Subcutaneous adipose tissue (tissue), 4 donors: ENCODE measurements around the gene TNIK. TPM values are rescaled to one million over a fixed set of nuclear protein-coding genes. Genes with fewer than 3 reads are reported as not detected.

ENCODE experiments used
- total RNA-seq, 4 donors: library from RNA; depleted of rRNA; stranded (reverse); fragments of >200 nt; gene quantifications; one replicate each; pipeline ENCODE4 v1.1.0, GENCODE V29; 2016
- TF ChIP-seq, protein P1 (sequence below): fragments of 450-650 bp; IDR thresholded peaks from one replicate; pipeline ENCODE4 v1.5.1; 2016; ENCODE audit warnings: low read depth, mild to moderate bottlenecking, control low read depth, antibody characterized with exemption, moderate library complexity

TNIK gene
- total RNA-seq, 4 donors from 2014 or later = 1.5 to 11.7 (median 1.9) TPM

DNA sequence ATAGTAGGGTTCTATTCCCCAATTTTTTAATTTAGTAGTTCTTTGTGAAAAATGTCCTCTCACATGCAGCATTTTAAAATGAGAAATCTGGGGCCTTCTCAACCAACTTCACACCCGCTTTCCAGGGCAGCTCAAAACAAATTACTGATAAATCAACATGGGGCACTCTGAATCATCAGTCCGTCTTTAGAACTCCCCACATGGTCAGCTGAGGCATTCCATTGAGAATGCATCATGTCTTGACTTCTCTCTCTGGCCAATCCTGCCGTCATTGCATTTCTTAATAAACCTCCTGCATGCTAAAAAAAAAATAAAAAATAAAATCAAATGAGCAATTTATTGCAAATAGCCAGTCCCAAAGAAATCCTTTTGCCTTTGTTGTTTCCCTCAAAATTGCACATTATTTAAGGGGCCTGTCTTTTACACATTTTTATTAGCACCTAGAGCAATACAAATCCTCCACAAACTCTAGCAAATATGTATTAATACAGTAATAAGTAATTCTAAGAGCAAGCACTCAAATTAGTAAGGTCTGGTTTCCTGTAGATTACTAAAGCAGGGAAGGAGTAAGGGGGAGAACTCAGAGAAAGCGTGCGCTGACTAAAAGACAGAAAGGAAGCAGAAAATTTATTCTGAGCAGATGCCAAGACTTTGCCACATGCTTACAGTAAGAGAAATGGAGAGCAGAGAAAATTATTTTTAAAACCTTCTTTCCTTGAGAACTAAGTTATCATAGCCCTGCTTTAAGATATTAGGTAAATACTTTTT, 175.7 kb downstream of the TNIK start:
- TF ChIP-seq, protein P1, sequence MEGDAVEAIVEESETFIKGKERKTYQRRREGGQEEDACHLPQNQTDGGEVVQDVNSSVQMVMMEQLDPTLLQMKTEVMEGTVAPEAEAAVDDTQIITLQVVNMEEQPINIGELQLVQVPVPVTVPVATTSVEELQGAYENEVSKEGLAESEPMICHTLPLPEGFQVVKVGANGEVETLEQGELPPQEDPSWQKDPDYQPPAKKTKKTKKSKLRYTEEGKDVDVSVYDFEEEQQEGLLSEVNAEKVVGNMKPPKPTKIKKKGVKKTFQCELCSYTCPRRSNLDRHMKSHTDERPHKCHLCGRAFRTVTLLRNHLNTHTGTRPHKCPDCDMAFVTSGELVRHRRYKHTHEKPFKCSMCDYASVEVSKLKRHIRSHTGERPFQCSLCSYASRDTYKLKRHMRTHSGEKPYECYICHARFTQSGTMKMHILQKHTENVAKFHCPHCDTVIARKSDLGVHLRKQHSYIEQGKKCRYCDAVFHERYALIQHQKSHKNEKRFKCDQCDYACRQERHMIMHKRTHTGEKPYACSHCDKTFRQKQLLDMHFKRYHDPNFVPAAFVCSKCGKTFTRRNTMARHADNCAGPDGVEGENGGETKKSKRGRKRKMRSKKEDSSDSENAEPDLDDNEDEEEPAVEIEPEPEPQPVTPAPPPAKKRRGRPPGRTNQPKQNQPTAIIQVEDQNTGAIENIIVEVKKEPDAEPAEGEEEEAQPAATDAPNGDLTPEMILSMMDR = no peak

DNA sequence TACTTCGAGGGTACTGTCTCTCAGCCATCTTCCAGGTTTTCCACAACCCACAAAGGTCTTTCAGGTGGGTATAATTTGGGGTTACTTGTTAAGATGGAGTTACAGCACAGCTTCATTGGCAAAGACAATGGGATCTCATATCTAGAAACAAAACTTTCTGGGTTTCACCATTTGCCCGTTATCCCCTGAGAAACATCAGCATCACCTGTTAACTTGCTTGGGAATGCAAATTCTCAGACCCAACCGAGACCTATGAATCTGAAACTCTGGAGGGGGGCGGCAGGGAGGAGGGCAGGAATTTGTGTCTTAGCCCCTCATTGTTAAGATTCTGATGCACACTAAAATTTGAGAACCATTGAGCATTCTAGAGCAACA, 176.4 kb downstream of the TNIK start:
- TF ChIP-seq, protein P1 = no peak

DNA sequence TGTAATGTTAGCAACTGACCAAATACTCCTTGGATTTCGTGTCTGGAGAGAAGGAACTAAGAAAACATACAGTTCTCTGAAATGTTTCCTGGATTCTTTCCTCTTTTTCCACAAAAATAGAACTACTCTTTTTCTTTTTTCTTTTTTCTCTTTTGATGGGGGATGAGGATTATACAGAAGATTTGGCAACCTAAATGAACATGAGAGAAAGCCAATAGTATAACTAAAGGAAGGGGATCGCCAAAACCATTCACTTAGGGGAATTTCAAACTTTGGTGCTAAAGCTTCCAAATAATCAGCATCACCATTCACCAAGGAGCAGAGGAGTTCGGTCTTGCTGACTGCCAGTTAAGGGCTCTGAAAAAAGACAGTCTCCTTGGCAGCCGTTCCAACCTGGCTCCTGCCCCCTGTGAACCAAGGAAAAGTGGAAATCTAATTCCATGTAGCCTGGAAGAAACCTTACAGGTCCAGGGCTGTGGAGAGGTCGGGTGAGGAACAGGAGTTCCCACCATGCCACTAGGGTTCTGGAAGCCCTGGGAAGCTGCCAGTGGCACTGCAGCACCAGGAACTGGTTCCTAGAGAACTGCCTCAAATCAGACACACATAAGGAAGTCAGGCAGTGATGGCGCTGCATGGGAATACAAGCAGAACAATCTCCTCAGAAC, 176.9 kb downstream of the TNIK start:
- TF ChIP-seq, protein P1 = no peak

DNA sequence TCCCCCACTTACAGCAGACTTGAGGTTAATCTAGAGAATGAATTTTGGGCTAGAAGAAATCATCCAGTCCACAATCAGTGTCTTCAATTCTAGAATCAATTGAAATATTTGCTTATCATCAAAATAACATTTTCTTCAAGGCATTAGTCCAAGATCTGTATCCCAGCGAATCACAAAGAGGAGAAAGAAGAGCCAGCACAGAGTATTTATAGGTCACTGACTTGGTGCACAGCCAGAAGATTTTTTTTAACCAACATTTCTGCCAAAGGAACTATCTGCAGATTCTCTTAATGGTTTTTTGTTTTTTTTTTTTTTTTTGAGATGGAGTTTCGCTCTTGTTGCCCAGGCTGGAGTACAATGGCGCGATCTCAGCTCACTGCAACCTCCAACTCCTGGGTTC, 178.2 kb downstream of the TNIK start:
- TF ChIP-seq, protein P1 = no peak

DNA sequence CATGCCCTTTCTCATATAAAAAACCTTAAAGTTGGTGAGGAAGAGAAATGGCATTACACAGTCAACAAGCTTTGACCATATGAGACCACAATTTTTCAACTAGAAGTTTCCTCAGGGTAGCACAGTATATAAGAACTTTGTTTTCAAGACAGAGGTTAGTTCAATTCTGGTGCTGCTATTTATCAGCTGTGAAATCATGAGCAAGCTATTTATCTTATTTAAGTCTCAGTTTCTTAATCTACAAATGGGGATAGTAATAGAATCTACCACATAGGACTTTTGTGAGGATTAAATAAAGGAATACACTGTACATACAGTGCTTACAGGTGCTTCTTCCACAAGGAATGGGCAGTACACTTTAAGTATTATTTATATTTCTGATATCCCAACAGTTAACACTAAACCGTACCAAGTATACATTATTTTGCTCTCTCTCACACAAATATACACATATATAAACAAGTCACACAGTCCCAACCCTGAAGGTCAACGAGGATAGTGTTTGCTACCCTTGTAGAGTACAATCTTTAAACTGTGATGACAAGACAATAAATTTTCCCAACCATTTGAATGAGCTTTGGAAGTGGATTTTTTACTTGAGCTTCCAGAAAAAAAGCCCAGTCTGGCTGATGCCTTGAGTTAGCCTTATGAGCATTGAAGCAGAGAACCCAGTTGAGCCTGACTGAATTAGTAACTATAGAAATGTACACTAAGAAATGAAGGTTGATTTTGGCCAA, 178.8 kb downstream of the TNIK start:
- TF ChIP-seq, protein P1 = no peak

DNA sequence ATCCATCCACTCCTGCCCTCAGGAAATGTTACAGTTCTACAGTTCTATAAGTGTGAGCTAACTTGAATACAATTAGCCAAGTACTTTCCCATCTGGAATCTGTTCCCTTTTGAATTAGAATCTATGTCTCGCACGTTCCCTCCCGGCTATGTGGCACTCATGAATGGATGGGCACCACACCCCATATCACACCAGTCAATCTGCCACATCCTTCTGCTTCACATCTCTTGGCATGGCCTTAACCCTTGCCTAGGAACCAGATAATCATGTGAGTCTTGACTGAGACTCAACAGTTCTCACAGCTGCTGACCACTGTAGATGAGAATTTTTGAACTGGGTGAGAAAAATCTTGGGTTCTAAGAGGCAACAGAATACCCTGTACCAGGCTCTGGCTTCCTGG, 180.2 kb downstream of the TNIK start:
- TF ChIP-seq, protein P1 = no peak

DNA sequence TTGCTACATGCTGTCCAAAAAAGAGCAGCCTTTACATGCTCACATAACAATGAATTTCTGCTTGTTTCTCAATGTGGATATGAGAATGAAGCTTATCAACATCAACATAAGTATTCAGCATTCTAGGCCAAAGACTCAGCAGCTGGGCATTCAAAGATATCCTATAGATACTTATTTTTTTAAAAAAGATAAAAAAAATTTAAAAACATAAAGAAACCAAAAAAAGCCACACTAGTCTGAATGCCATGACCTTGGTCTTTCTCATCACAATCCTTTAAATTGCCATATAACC, 182.0 kb downstream of the TNIK start:
- TF ChIP-seq, protein P1 = no peak
